ENCODE data around the gene ACVR2A. TPM values are rescaled to one million over a fixed set of nuclear protein-coding genes. Genes with fewer than 3 reads are reported as not detected.

Gene ACVR2A
- total and polyA plus RNA-seq, 9 of the 15 experiments (the other 6 are each of a cell fraction or from before 2014, with no cell fraction given): 1.2 to 3.9 (median 2.4) TPM

DNA sequence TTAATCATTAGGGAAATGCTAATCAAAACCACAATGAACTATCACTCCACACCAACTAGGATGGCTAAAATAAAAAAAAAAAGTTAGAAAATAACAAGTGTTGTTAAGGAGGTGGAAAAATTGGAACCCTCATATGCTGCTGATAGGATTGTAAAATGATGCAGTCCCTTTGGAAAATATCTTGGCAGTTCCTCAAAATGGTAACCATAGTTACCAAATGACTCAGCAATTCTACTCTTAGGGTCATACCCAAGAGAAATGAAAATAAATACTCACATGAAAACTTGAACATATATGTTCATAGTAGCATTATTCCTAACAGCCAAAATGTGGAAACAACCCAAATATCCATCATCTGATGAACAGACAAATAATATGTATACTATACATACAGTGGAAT is 15.7 kb upstream of the ACVR2A start:
- FAIRE-seq (no peak), ATAC-seq (peak; percentile 70), DNase-seq (ENCODE audit: extremely low read depth in 1 of 4, low spot score in 3 of 4) (peak in 2 of 4 experiments; percentile 12 to 59)
- peak overlapping the region; percentile 25; the same call in 1 of the 3 replicates for H3K27ac ChIP-seq (ENCODE audit: extremely low read depth, low read depth, low read length)
- H3K9me1 ChIP-seq (ENCODE audit: control insufficient read depth, insufficient read depth, low read length): no peaks in the 10 kb centered on the region
- H3K4me1 ChIP-seq (replicated peaks in 1 of 2; ENCODE audit: control insufficient read depth in 2 of 2, insufficient read depth in 2 of 2, low read length in 2 of 2): peaks cover 0 to 7% of the 10 kb centered on the region in 2 experiments; a peak in 2 of 5 replicates
- CTCF ChIA-PET (ENCODE audit: low intra/inter-chr PET ratio): no interaction called here
- intact Hi-C loops (cut with micrococcal nuclease): no loop called here
- POLR2A ChIA-PET: no interaction called here
- no peaks in the 10 kb centered on the region for H3K9me3 ChIP-seq (replicated peaks; ENCODE audit: control insufficient read depth, insufficient read depth, low read depth, low read length)
- no peaks in the 10 kb centered on the region for H3K27me3 ChIP-seq (ENCODE audit: control insufficient read depth in 2 of 2, insufficient read depth in 2 of 2, low read length in 2 of 2)
- BruUV-seq (replicated peaks): no TSS peak
- in situ Hi-C loops (cut with MboI): no loop called here
- no peaks in the 10 kb centered on the region for H3K36me3 ChIP-seq (ENCODE audit: control insufficient read depth, insufficient read depth, low read length)
- H3K79me2 ChIP-seq (ENCODE audit: control insufficient read depth, insufficient read depth, low read length): no peaks in the 10 kb centered on the region
- H3K9ac ChIP-seq (ENCODE audit: insufficient read depth in 1 of 2, low read depth in 2 of 2, low read length in 2 of 2): no peak overlapping the region
- H2AFZ ChIP-seq (ENCODE audit: low read depth, low read length): peak overlapping the region; percentile 47; the same call in 1 of the 2 replicates
- H3K4me3 ChIP-seq: no peak overlapping the region
- no peaks in the 10 kb centered on the region for H4K20me1 ChIP-seq (replicated peaks; ENCODE audit: control insufficient read depth, insufficient read depth, low read length)
- H3K4me2 ChIP-seq (ENCODE audit: insufficient read depth, low read length): no peak overlapping the region
- TF ChIP-seq CSDE1 (IDR thresholded peaks at IDR 0.05): peak in 1 of 2 experiments; percentile 86; a peak in 2 of 4 replicates
- peak; percentile 96 for TF ChIP-seq MAFF (IDR thresholded peaks at IDR 0.05; ENCODE audit: low read length)
- TF ChIP-seq NFIC (IDR thresholded peaks at IDR 0.05): peak; percentile 64
- TF ChIP-seq, protein P1, sequence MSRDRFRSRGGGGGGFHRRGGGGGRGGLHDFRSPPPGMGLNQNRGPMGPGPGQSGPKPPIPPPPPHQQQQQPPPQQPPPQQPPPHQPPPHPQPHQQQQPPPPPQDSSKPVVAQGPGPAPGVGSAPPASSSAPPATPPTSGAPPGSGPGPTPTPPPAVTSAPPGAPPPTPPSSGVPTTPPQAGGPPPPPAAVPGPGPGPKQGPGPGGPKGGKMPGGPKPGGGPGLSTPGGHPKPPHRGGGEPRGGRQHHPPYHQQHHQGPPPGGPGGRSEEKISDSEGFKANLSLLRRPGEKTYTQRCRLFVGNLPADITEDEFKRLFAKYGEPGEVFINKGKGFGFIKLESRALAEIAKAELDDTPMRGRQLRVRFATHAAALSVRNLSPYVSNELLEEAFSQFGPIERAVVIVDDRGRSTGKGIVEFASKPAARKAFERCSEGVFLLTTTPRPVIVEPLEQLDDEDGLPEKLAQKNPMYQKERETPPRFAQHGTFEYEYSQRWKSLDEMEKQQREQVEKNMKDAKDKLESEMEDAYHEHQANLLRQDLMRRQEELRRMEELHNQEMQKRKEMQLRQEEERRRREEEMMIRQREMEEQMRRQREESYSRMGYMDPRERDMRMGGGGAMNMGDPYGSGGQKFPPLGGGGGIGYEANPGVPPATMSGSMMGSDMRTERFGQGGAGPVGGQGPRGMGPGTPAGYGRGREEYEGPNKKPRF (IDR thresholded peaks at IDR 0.05; ENCODE audit: low read depth, low read length): no peak
- peak; percentile 98 for TF ChIP-seq RFX1 (IDR thresholded peaks at IDR 0.05)
- peak; percentile 79 for TF ChIP-seq BACH1 (tag; IDR thresholded peaks at IDR 0.05)
- TF ChIP-seq RBM22 (IDR thresholded peaks at IDR 0.05; ENCODE audit: low read depth, low read length, poor library complexity, severe bottlenecking): no peak
- no peak for TF ChIP-seq SIN3B (IDR thresholded peaks at IDR 0.05; ENCODE audit: low read depth)
- peak; percentile 94 for TF ChIP-seq C11orf30 (IDR thresholded peaks at IDR 0.05; ENCODE audit: low read depth)
- TF ChIP-seq MAFK (IDR thresholded peaks at IDR 0.05; ENCODE audit: low read length): peak; percentile 94
- peak; percentile 12; the same call in 1 of the 2 replicates for TF ChIP-seq EP300 (IDR thresholded peaks at IDR 0.05; ENCODE audit: low read length)
- TF ChIP-seq FOSL1 (tag; conservative IDR thresholded peaks at IDR 0.05): no peak
- TF ChIP-seq, protein P2, sequence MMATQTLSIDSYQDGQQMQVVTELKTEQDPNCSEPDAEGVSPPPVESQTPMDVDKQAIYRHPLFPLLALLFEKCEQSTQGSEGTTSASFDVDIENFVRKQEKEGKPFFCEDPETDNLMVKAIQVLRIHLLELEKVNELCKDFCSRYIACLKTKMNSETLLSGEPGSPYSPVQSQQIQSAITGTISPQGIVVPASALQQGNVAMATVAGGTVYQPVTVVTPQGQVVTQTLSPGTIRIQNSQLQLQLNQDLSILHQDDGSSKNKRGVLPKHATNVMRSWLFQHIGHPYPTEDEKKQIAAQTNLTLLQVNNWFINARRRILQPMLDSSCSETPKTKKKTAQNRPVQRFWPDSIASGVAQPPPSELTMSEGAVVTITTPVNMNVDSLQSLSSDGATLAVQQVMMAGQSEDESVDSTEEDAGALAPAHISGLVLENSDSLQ (IDR thresholded peaks at IDR 0.05): peak; percentile 34; the same call in 1 of the 2 replicates
- peak; percentile 97 for TF ChIP-seq NFE2 (IDR thresholded peaks at IDR 0.05; ENCODE audit: low read depth)
- TF ChIP-seq NFE2L1 (tag; IDR thresholded peaks at IDR 0.05; ENCODE audit: borderline replicate concordance, low read depth): peak; percentile 98
- TF ChIP-seq, protein P3, sequence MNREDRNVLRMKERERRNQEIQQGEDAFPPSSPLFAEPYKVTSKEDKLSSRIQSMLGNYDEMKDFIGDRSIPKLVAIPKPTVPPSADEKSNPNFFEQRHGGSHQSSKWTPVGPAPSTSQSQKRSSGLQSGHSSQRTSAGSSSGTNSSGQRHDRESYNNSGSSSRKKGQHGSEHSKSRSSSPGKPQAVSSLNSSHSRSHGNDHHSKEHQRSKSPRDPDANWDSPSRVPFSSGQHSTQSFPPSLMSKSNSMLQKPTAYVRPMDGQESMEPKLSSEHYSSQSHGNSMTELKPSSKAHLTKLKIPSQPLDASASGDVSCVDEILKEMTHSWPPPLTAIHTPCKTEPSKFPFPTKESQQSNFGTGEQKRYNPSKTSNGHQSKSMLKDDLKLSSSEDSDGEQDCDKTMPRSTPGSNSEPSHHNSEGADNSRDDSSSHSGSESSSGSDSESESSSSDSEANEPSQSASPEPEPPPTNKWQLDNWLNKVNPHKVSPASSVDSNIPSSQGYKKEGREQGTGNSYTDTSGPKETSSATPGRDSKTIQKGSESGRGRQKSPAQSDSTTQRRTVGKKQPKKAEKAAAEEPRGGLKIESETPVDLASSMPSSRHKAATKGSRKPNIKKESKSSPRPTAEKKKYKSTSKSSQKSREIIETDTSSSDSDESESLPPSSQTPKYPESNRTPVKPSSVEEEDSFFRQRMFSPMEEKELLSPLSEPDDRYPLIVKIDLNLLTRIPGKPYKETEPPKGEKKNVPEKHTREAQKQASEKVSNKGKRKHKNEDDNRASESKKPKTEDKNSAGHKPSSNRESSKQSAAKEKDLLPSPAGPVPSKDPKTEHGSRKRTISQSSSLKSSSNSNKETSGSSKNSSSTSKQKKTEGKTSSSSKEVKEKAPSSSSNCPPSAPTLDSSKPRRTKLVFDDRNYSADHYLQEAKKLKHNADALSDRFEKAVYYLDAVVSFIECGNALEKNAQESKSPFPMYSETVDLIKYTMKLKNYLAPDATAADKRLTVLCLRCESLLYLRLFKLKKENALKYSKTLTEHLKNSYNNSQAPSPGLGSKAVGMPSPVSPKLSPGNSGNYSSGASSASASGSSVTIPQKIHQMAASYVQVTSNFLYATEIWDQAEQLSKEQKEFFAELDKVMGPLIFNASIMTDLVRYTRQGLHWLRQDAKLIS (CRISPR knock-in tag; IDR thresholded peaks at IDR 0.05): no peak
- TF ChIP-seq ARID1B (IDR thresholded peaks at IDR 0.05): peak; percentile 42; the same call in 1 of the 2 replicates
- no peak for TF ChIP-seq TAF15 (IDR thresholded peaks at IDR 0.05; ENCODE audit: low read depth, low read length)
- TF ChIP-seq ZNF239 (CRISPR knock-in tag; IDR thresholded peaks at IDR 0.05): no peak
